GM21717 (cell line): ENCODE results near the gene OR7G1.
"Not testable (repeated sequence)": the region's sequence is repeated elsewhere in the genome, so short reads cannot be mapped to it uniquely, and the experiment has no call there.

Experiments used
- ATAC-seq: cut with Tn5 transposase; IDR thresholded peaks from one replicate; pipeline ENCODE4 v1.9.1; 2021; ENCODE audit warnings: mild to moderate bottlenecking, moderate library complexity; ENCODE audit not compliant: unreplicated experiment

OR7G1 gene

DNA sequence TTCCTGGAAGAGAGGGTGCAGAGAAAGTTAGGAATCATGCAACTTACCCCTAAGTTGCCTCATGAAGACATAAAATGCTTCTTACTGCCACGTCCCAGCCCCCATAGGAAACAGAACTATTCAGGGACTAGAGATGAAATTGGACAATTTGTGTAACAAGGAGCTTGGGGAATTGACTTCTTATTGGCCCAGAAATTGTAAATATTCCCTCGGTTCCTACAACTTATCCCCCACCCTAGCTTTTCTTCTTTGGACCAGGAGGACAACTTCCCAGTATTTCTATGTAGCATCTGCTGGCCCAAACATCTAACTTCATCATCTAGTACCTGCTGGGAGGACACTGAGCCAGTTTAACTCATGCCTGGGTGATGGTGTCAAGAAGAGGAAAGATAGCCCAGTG, 28.8 kb downstream of the OR7G1 start, which contains the start of gene OR1M1:
OR1M1 (plus strand) TSS at position 301 of the 400 bp plus-strand sequence. CDS start 6,184 bp downstream, outside the sequence.
- no peak for ATAC-seq

DNA sequence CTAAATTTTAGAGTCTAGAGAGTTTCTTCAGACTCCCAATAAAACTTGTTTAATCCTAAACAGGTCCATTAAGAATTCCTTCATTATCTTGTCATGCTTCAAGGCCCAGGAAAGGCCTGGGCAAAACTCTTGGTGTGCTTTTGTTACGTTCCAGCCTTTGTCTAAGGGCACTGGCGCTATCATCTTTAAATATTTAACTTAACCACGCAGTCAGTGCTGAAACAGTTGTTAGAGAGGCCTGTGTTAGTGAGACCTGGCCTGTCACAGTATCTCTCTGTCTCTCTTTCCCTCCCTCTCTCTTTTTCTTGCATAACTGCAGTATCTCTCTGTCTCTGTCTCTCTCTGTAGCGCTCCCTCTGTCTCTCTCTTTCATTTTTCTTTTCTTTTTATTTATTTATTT, 36.9 kb downstream of the OR7G1 start:
- no peak for ATAC-seq

GRCh38 chr19:9076901-9077300, 38.7 kb downstream of the OR7G1 start:
- ATAC-seq = no peak

DNA sequence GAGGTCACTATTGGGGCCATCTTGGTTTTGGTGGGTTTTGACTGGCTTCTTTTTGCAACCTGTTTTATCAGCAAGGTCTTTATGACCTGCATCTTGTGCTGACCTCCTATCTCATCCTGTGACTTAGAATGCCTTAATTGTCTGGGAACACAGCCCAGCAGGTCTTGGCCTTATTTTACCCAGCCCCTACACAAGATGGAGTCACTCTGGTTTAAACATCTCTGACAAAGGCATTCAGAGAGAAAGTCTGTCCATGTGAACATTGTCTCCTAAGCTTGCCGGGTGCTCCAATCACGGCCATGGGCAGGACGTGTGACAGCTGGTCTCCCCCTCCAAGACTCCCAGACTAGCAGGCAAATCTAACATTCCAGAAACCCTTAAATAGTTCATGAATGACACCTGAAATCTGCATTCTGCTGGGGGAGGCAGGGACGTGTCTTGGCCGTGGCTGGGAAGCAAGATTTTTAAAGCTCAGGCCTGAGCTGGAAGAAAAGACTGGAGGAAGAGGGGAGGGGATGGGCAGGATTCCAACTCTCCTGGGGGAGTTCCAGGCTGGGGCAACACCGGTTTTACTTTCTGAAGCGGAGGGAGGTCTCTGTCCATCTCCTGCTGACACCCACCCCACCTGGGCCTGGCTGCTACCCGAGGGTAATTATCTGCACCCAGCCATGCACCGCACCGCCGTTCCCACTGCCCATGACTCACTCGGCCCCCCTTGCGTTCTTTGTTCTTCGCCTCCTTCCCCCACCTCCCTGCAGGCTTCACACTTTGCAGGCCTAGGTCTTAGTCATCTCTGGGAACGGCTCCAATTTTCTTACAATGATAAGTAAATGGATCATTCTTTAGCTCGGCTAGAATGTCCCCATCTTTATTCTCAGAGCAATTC, 40.3 kb downstream of the OR7G1 start:
- ATAC-seq = no peak

GRCh38 chr19:9073806-9074205, 41.8 kb downstream of the OR7G1 start:
- ATAC-seq = no peak

DNA sequence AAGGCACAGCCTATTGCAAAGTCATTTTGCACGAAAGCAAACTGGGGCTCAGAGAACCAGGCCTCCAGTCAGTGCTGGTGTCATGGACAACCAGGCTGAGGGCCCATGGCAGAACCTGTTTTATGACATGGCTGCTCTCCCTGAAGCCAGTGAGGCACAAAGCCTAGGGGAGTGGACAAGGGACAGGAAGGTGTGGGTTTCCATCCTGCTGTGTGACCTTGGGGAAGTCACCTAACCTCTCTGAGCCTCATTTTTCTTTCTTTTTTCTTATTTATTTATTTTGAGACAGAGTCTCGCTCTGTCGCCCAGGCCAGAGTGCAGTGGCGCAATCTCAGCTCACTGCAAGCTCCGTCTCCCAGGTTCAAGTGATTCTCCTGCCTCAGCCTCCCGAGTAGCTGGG, 43.8 kb downstream of the OR7G1 start:
- not testable (repeated sequence) for ATAC-seq

DNA sequence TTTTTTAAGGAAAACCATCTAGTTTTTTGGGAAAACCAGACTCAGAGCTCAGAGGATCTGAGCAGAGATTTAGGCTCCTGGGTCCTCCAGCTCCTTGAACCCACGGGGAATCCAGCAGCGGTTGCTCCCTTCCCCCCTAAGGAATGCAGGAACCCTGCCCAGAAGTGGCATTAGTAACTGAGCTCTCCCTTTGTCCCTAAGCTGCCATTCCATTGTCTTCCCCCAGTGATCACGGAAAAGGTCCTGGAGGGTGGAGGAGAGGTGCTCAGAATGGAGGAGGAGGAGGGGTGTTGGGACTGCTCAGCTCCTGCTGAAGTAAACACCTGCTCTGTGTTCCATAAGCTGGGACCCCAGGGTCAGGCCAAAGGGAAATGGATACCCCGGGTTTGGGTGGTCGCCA, 45.5 kb downstream of the OR7G1 start:
- no peak for ATAC-seq

DNA sequence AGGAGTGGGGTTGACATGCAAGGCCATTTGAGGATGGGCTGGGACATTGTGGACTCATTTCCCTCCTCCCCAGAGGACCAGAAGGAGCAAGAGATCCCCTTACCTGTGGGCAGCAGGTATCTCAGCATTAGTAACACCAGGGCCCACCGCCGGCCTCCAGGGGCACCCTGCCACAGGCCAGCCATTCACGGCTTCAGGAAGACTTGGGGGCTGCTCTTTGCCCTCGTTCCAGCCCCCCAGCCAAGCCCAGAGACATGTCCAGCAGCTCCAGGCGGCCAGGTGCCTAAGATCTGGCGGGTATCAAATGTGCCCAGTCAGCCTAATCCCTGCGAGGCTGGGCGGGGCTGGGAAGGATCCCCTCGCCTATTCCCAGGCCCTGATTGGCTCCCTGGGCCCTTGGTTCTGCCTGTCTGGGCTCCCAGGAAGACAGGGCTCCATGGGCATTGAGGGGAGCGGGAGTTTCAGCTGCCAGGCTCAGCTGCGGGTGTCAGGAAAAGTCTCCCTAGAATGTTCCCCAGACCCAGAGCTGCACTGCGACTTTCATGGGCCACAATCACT, 50.0 kb downstream of the OR7G1 start:
- no peak for ATAC-seq
